ENCODE results near the gene GNG12. TPM values are rescaled to one million over a fixed set of nuclear protein-coding genes. Genes with fewer than 3 reads are reported as not detected.
A peak's percentile ranks its signal among the peaks of the same experiment; 100 is the strongest.

GNG12 gene
- total RNA-seq, 6 experiments from 2014 or later = 172 to 229 (median 198) TPM

DNA sequence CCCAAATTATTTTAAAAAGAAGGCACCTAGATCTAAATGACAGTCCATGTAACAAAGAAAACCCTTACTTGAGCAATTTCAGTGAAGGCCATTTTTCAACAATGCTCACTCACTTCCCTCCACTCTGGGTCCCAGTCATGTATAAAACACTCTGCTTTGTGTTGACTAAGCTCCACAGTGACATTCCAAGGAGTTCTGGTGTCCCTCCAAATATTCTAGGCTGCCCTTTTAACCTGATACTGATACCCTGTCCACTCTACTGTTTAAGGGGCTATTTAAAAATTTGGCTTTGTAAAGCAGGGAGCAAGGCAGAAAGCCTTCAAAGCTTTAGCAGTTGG, 73.6 kb downstream of the GNG12 start:
- peaks cover 24% of the 10 kb centered on the region for H3K36me3 Mint-ChIP-seq (ENCODE audit: low read depth)
- no peak for DNase-seq
- no peaks in the 10 kb centered on the region for H3K9me3 Mint-ChIP-seq
- peaks cover 75% of the 10 kb centered on the region for H3K4me1 Mint-ChIP-seq (ENCODE audit: low read depth)
- no peaks in the 10 kb centered on the region for H3K27me3 Mint-ChIP-seq (ENCODE audit: insufficient read depth)
- H3K4me3 Mint-ChIP-seq = peak overlapping the region; percentile 64
- peak overlapping the region; percentile 68 for H3K27ac Mint-ChIP-seq
- TF ChIP-seq, protein P1, sequence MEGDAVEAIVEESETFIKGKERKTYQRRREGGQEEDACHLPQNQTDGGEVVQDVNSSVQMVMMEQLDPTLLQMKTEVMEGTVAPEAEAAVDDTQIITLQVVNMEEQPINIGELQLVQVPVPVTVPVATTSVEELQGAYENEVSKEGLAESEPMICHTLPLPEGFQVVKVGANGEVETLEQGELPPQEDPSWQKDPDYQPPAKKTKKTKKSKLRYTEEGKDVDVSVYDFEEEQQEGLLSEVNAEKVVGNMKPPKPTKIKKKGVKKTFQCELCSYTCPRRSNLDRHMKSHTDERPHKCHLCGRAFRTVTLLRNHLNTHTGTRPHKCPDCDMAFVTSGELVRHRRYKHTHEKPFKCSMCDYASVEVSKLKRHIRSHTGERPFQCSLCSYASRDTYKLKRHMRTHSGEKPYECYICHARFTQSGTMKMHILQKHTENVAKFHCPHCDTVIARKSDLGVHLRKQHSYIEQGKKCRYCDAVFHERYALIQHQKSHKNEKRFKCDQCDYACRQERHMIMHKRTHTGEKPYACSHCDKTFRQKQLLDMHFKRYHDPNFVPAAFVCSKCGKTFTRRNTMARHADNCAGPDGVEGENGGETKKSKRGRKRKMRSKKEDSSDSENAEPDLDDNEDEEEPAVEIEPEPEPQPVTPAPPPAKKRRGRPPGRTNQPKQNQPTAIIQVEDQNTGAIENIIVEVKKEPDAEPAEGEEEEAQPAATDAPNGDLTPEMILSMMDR (IDR thresholded peaks at IDR 0.05) = no peak

DNA sequence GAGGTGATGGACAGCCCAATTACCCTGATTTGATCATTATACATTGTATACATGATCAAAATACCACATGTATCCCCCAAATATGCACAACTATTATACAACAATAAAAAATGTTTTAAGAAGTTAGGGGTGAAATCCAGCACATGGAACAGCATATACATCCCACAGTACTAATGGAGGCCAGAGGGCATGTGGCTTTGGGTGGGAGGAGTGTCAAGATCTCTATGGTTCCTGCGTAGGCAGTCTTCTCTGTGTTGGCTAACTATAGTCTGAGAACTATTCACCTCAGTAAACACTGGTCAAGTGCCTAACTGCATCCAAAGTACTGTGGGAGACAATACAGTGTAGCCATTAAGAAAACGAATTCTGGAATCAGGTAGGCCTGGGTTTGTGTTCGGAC, 74.2 kb downstream of the GNG12 start:
- no peaks in the 10 kb centered on the region for H3K9me3 Mint-ChIP-seq
- DNase-seq = no peak
- H3K4me3 Mint-ChIP-seq = no peak overlapping the region; the same call in 1 of the 2 replicates
- H3K36me3 Mint-ChIP-seq (ENCODE audit: low read depth) = peaks cover 28% of the 10 kb centered on the region
- H3K4me1 Mint-ChIP-seq (ENCODE audit: low read depth) = peaks cover 75% of the 10 kb centered on the region
- TF ChIP-seq, protein P1 (IDR thresholded peaks at IDR 0.05) = no peak
- H3K27ac Mint-ChIP-seq = peak overlapping the region; percentile 68
- no peaks in the 10 kb centered on the region; the same call in 1 of the 2 replicates for H3K27me3 Mint-ChIP-seq (ENCODE audit: insufficient read depth)

DNA sequence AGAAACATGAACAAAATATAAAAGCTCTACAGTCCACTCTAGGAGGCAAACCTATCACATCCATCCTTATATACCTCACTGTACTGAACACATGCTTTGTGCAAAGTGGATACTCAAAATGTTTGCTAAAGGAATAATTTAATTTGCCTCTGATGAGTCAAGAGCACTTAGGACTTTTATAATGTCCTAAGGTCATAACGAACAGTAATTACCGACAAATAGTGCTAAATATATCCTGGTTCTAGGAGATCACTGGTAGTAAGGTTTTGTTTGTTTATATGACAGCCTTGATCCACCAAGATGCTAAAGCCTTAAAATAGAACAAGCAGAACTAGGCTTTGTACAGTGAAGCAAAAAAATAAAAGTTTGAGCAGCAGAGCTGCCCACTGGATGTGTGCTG, 77.6 kb downstream of the GNG12 start:
- H3K9me3 Mint-ChIP-seq = no peaks in the 10 kb centered on the region
- H3K27ac Mint-ChIP-seq = peak overlapping the region; percentile 78
- peaks cover 87% of the 10 kb centered on the region for H3K4me1 Mint-ChIP-seq (ENCODE audit: low read depth)
- H3K36me3 Mint-ChIP-seq (ENCODE audit: low read depth) = peaks cover 32% of the 10 kb centered on the region
- no peaks in the 10 kb centered on the region; the same call in none of the 2 replicates for H3K27me3 Mint-ChIP-seq (ENCODE audit: insufficient read depth)
- peak overlapping the region; percentile 60; the same call in 1 of the 2 replicates for H3K4me3 Mint-ChIP-seq
- TF ChIP-seq, protein P1 (IDR thresholded peaks at IDR 0.05) = no peak
- DNase-seq = peak; percentile 47

DNA sequence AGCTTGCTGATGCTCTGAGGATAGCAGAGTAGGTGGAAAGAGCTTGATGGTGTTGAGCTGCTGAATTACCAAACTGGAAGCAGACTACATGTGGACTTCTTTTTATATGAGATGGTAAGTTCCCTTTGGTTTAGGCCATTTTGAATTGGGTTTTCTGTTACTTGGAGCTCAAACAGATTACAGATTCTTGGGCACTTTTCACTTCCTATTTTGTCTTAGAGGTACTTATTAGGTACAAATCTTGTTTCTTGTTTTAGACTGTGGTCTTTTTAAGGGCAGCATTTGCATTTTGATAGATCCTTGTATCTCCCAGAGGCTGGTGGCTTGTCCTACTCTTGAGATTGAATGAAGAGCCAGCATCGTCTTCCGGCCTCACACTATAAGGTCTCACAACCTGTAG, 78.1 kb downstream of the GNG12 start:
- TF ChIP-seq, protein P1 (IDR thresholded peaks at IDR 0.05) = no peak
- Mint-ChIP-seq H3K4me3 (no peak overlapping the region), H3K9me3 (no peaks in the 10 kb centered on the region), H3K36me3 (ENCODE audit: low read depth) (peaks cover 32% of the 10 kb centered on the region), H3K4me1 (ENCODE audit: low read depth) (peaks cover 87% of the 10 kb centered on the region), H3K27ac (peak overlapping the region; percentile 23; the same call in 1 of the 2 replicates), H3K27me3 (ENCODE audit: insufficient read depth) (no peaks in the 10 kb centered on the region; the same call in none of the 2 replicates)
- no peak for DNase-seq

DNA sequence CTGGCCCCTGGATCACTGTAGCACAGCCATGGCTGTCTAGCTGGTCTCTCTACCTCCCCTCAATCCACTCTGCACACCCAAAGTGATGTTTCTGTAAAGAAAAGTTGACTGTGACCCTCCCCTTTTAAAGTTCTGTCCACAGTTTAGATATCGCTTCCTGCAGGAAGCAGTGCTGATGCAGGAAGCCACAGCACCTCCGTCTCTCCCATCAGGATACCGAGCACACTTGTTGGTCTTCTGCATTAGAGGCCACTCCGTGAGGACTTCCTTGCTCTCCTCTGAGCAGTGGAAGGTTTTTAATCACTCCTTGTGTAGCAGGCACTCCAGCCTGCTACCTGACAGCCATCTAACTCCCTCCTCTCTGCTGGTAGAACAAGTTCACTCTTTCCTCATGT, 78.7 kb downstream of the GNG12 start:
- no peak overlapping the region for H3K4me3 Mint-ChIP-seq
- DNase-seq = no peak
- H3K4me1 Mint-ChIP-seq (ENCODE audit: low read depth) = peaks cover 87% of the 10 kb centered on the region
- H3K9me3 Mint-ChIP-seq = no peaks in the 10 kb centered on the region
- peaks cover 32% of the 10 kb centered on the region for H3K36me3 Mint-ChIP-seq (ENCODE audit: low read depth)
- H3K27ac Mint-ChIP-seq = no peak overlapping the region
- no peaks in the 10 kb centered on the region; the same call in none of the 2 replicates for H3K27me3 Mint-ChIP-seq (ENCODE audit: insufficient read depth)
- TF ChIP-seq, protein P1 (IDR thresholded peaks at IDR 0.05) = no peak
